Measurements from ENCODE around the gene KAT6B. TPM values are rescaled to one million over a fixed set of nuclear protein-coding genes. Genes with fewer than 3 reads are reported as not detected.
"Not testable (repeated sequence)": the region's sequence is repeated elsewhere in the genome, so short reads cannot be mapped to it uniquely, and the experiment has no call there.

The KAT6B gene
- total RNA-seq, 2 donors from 2014 or later, result 25.3 to 39.1 TPM

GRCh38 chr10:74875068-74875467 lies 48.7 kb downstream of the KAT6B start:
- Histone ChIP-seq H3K27me3 (ENCODE audit: control insufficient read depth, insufficient read depth, low read length, poor library complexity, severe bottlenecking) (no peaks in the 10 kb centered on the region), H3K27ac (ENCODE audit: low read depth, low read length) (no peak overlapping the region), H3K9me3 (ENCODE audit: control insufficient read depth, low read length) (no peaks in the 10 kb centered on the region), H3K9ac (ENCODE audit: extremely low read depth, low read length, poor library complexity, severe bottlenecking) (no peak overlapping the region), H3K4me3 (ENCODE audit: low read length) (no peak overlapping the region), H3K36me3 (ENCODE audit: control insufficient read depth, insufficient read depth, low read length) (no peaks in the 10 kb centered on the region), H3K4me1 (ENCODE audit: control insufficient read depth, insufficient read depth, low read length) (peaks cover 3% of the 10 kb centered on the region)
- TF ChIP-seq, protein P1, sequence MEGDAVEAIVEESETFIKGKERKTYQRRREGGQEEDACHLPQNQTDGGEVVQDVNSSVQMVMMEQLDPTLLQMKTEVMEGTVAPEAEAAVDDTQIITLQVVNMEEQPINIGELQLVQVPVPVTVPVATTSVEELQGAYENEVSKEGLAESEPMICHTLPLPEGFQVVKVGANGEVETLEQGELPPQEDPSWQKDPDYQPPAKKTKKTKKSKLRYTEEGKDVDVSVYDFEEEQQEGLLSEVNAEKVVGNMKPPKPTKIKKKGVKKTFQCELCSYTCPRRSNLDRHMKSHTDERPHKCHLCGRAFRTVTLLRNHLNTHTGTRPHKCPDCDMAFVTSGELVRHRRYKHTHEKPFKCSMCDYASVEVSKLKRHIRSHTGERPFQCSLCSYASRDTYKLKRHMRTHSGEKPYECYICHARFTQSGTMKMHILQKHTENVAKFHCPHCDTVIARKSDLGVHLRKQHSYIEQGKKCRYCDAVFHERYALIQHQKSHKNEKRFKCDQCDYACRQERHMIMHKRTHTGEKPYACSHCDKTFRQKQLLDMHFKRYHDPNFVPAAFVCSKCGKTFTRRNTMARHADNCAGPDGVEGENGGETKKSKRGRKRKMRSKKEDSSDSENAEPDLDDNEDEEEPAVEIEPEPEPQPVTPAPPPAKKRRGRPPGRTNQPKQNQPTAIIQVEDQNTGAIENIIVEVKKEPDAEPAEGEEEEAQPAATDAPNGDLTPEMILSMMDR (conservative IDR thresholded peaks at IDR 0.05), result no peak
- Mint-ChIP-seq H3K9me3 (no peaks in the 10 kb centered on the region), H3K4me3 (no peak overlapping the region), H3K36me3 (ENCODE audit: low read depth) (peaks cover 1% of the 10 kb centered on the region), H3K27ac (no peak overlapping the region), H3K4me1 (peaks cover 20% of the 10 kb centered on the region), H3K27me3 (ENCODE audit: insufficient read depth) (no peaks in the 10 kb centered on the region)
- DNase-seq, result no peak

DNA sequence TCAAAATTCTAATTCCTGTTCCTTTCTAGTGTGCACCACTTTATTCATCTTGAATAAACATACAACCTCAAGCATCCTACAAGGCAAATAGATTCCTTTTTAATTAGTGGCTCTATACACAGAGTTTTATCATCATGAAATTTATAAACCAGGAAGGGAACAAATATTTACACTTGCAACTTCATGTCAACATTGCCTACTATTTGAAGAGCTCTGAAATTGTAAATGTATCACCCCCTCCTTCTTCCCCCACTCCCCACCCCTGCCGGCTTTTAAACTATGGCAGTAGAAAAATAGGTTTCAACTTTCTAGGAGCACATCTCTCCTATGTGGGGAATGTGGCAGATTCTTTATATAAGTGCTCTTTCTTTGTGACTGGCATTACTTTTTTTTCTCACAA lies 49.6 kb downstream of the KAT6B start:
- Mint-ChIP-seq H3K27me3 (ENCODE audit: insufficient read depth) (no peaks in the 10 kb centered on the region), H3K36me3 (ENCODE audit: low read depth) (peaks cover 4% of the 10 kb centered on the region), H3K4me1 (peaks cover 20% of the 10 kb centered on the region), H3K4me3 (no peak overlapping the region), H3K27ac (peak overlapping the region; percentile 19), H3K9me3 (no peaks in the 10 kb centered on the region)
- WGBS, 2 experiments (ENCODE audit: insufficient coverage in 1 of 2, insufficient read length in 1 of 2), result no CpG with 5 or more reads among the region's 1 CpG
- DNase-seq, result no peak
- Histone ChIP-seq H3K36me3 (ENCODE audit: control insufficient read depth, insufficient read depth, low read length) (no peaks in the 10 kb centered on the region), H3K4me1 (ENCODE audit: control insufficient read depth, insufficient read depth, low read length) (peaks cover 3% of the 10 kb centered on the region), H3K9me3 (ENCODE audit: control insufficient read depth, low read length) (no peaks in the 10 kb centered on the region), H3K4me3 (ENCODE audit: low read length) (no peak overlapping the region), H3K27me3 (ENCODE audit: control insufficient read depth, insufficient read depth, low read length, poor library complexity, severe bottlenecking) (no peaks in the 10 kb centered on the region), H3K9ac (ENCODE audit: extremely low read depth, low read length, poor library complexity, severe bottlenecking) (no peak overlapping the region), H3K27ac (ENCODE audit: low read depth, low read length) (no peak overlapping the region)
- TF ChIP-seq, protein P1 (conservative IDR thresholded peaks at IDR 0.05), result no peak

- H3K9me3 ChIP-seq (ENCODE audit: control insufficient read depth, low read length); H3K36me3 Mint-ChIP-seq (ENCODE audit: low read depth); H3K4me3 ChIP-seq (ENCODE audit: low read length); H3K4me1 ChIP-seq (ENCODE audit: control insufficient read depth, insufficient read depth, low read length); H3K27ac Mint-ChIP-seq; H3K36me3 ChIP-seq (ENCODE audit: control insufficient read depth, insufficient read depth, low read length); DNase-seq; H3K9me3 Mint-ChIP-seq; H3K27ac ChIP-seq (ENCODE audit: low read depth, low read length); H3K4me3 Mint-ChIP-seq; H3K27me3 Mint-ChIP-seq (ENCODE audit: insufficient read depth); H3K27me3 ChIP-seq (ENCODE audit: control insufficient read depth, insufficient read depth, low read length, poor library complexity, severe bottlenecking); H3K9ac ChIP-seq (ENCODE audit: extremely low read depth, low read length, poor library complexity, severe bottlenecking): not testable (repeated sequence)
- 78 to 93% methylated on average over 3 to 5 of the region's 5 CpGs for WGBS, 2 experiments (ENCODE audit: insufficient coverage in 1 of 2, insufficient read length in 1 of 2)
- peaks cover 20% of the 10 kb centered on the region for H3K4me1 Mint-ChIP-seq
These were observed 50.7 kb downstream of the KAT6B start for GRCh38 chr10:74877054-74877453.

DNA sequence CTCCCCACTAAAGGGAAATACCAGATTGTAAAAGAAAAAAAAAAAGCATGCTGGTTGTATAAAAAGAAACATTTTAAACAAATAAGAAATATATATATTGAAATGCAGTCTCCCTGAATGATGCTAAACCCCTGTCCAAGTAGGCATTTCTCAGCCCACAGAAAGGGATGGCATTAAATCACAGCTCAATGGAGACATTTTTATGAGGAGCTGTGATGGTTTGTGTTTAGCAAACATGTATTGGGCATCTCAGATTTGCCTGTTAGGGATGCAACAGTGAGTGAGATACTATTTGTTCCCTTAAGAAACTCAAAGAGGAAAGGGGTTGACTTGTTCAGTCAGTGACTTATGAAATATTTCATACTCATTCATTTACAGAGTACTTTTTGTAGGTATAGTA lies 51.5 kb downstream of the KAT6B start:
- H3K4me3 Mint-ChIP-seq, result no peak overlapping the region
- peaks cover 3% of the 10 kb centered on the region for H3K4me1 ChIP-seq (ENCODE audit: control insufficient read depth, insufficient read depth, low read length)
- H3K27ac ChIP-seq (ENCODE audit: low read depth, low read length), result no peak overlapping the region
- peaks cover 20% of the 10 kb centered on the region for H3K4me1 Mint-ChIP-seq
- no peaks in the 10 kb centered on the region for H3K9me3 ChIP-seq (ENCODE audit: control insufficient read depth, low read length)
- H3K9ac ChIP-seq (ENCODE audit: extremely low read depth, low read length, poor library complexity, severe bottlenecking), result no peak overlapping the region
- H3K9me3 Mint-ChIP-seq, result no peaks in the 10 kb centered on the region
- TF ChIP-seq, protein P1 (conservative IDR thresholded peaks at IDR 0.05), result no peak
- no peaks in the 10 kb centered on the region for H3K27me3 Mint-ChIP-seq (ENCODE audit: insufficient read depth)
- DNase-seq, result no peak
- H3K27ac Mint-ChIP-seq, result no peak overlapping the region
- H3K4me3 ChIP-seq (ENCODE audit: low read length), result no peak overlapping the region
- H3K27me3 ChIP-seq (ENCODE audit: control insufficient read depth, insufficient read depth, low read length, poor library complexity, severe bottlenecking), result no peaks in the 10 kb centered on the region
- H3K36me3 ChIP-seq (ENCODE audit: control insufficient read depth, insufficient read depth, low read length), result no peaks in the 10 kb centered on the region
- H3K36me3 Mint-ChIP-seq (ENCODE audit: low read depth), result peaks cover 4% of the 10 kb centered on the region

All from endodermal cell (in vitro differentiated cells).